Left colon (tissue), 2 donors: ENCODE results near the gene DESI2. TPM values are rescaled to one million over a fixed set of nuclear protein-coding genes. Genes with fewer than 3 reads are reported as not detected.
"Not testable (repeated sequence)": the region's sequence is repeated elsewhere in the genome, so short reads cannot be mapped to it uniquely, and the experiment has no call there.

Experiments
- ATAC-seq: fragments of 200-7000 bp; cut with Tn5 transposase; one replicate; pipeline ENCODE4 v1.9.1; 2020; ENCODE audit warnings: mild to moderate bottlenecking, moderate library complexity
- DNase-seq, 2 donors: peaks; one replicate each; pipeline ENCODE4 v3.0.0-alpha.2; 2020
- intact Hi-C, 2 donors: fragments of 100-400 bp; cut with DNase I in 1 of 2; cut with micrococcal nuclease in 1 of 2; formaldehyde crosslinking; loops; one replicate each; pipeline versions ENCODE4 v1.11.2 to v1.14.0; 2022; cut with DNase I, micrococcal nuclease
- total RNA-seq, 2 donors: library from RNA; stranded (reverse); fragmentation: NEBNext Ultra II Directional; extraction: Animal tissue kit (Norgen Biotek cat#: 25700); gene quantifications; one replicate each; pipeline ENCODE4 v1.2.1, GENCODE V29; 2021
- donor health status: DM: no; HTN: no; CAD: no.
- donor health status: DM: yes; HTN: yes; CAD: no.

DESI2 gene
- total RNA-seq, 2 donors from 2014 or later, result 28.2 to 30.8 TPM

DNA sequence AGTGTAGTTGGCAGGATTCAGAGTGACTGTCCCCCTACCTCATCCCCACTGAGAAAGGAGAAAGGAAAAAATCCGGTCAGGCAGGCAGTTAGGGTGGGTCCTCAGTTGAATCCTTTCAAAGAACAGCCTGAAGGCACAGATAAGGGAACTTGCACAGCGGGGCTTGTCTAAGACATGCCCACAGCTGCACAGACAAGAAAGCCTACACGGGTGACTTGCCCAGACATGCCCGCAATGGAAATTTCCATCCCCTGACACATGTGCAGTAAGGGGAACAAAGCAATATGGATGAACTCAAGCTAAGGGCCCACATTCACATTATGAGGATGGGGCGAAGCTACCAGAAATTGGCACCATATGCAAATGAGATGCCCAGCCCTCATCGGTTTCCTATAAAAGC, 82.5 kb downstream of the DESI2 start:
- intact Hi-C loops, result no loop called here

DNA sequence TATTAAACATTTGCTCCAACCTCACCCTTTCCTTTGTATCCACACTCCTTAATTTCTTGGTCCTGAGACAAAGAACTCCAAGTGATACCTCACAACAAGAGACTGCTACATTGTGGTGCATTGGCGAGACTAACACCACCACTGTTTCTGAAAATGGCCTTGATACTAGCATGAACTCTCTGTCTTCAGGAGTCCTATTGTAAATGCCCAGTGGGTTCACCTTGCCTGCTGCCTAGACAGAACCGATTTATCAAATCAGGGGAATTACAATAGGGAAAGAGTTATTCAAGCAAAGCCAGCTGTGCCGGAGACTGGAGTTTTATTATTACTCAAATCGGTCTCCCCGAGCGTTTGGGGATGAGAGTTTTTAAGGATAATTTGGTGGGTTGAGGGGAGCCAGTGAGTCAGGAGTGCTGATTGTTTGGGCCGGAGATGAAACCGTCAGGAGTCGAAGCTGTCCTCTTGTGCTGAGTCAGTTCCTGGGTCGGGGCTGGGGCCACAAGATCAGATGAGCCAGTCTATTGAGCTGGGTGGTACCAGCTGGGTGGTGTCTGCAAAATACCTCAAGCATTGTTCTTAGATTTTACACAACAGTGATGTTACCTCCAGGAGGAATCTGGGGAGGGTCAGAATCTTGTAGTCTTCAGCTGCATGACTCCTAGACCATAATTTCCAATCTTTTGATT, 83.1 kb downstream of the DESI2 start:
- DNase-seq (no peak), ATAC-seq (no peak)
- intact Hi-C loops, result no loop called here

More for the DNA sequence above, 82.5 kb downstream of the DESI2 start:
- DNase-seq, result no peak
- no peak for ATAC-seq

DNA sequence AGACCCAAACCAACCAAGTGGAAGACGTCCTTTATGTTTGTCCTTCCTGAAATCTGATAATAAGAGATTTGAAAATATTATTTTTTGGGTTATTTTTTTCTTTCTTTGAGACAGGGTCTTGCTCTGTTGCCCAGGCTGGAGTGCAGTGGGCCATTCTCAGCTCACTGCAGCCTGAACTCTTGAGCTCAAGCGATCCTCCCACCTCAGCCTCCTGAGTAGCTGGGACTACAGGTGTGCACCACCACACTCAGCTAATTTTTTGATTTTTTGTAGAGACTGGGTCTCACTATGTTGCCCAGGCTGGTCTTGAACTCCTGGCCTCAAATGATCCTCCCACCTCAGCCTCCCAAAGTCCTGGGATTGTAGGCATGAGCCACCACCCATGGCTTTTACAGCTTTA, 86.2 kb downstream of the DESI2 start:
- ATAC-seq, intact Hi-C loops: not testable (repeated sequence)

DNA sequence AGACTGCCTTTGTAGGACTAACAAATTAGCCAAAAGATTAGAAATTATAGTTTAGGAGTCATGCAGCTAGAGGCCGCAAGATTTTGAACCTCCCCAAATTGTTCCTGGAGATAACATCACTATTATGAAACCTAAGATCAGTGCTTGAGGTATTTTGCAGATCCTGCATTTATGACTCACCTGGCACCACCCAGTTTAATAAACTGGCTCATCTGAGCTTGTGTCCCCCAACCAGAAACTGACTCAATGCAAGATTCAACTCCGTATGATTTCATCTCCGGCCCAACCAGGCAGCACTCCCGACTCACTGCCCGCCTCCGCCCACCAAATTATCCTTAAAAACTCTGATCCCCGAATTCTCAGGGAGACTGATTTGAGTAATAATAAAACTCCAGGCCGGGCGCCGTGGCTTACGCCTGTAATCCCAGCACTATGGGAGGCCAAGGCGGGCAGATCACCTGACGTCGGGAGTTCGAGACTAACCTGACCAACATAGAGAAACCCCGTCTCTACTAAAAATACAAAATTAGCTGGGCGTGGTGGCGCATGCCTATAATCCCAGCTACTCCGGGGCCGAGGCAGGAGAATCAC, 87.2 kb downstream of the DESI2 start:
- DNase-seq, intact Hi-C loops: not testable (repeated sequence)
- peak; percentile 74 for ATAC-seq

More for the DNA sequence above, 86.2 kb downstream of the DESI2 start:
- not testable (repeated sequence) for DNase-seq

DNA sequence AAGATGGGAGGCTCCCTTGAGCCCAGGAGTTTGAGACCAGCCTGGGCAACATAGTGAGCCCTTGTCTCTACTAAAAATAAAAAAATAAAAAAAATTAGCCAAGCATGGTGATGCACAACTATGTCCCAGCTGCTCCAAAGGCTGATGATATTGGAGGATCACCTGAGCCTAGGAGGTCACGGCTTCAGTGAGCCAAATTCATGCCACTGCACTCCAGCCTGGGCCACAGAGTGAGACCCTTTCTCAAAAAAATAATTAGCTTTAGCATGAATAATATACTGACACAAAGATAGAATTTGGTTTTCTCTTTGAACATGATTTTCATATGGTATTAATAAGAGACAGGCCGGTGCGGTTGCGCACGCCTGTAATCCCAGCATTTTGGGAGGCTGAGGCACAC, 88.8 kb downstream of the DESI2 start:
- intact Hi-C loops, result no loop called here
- ATAC-seq, result no peak
- no peak for DNase-seq

DNA sequence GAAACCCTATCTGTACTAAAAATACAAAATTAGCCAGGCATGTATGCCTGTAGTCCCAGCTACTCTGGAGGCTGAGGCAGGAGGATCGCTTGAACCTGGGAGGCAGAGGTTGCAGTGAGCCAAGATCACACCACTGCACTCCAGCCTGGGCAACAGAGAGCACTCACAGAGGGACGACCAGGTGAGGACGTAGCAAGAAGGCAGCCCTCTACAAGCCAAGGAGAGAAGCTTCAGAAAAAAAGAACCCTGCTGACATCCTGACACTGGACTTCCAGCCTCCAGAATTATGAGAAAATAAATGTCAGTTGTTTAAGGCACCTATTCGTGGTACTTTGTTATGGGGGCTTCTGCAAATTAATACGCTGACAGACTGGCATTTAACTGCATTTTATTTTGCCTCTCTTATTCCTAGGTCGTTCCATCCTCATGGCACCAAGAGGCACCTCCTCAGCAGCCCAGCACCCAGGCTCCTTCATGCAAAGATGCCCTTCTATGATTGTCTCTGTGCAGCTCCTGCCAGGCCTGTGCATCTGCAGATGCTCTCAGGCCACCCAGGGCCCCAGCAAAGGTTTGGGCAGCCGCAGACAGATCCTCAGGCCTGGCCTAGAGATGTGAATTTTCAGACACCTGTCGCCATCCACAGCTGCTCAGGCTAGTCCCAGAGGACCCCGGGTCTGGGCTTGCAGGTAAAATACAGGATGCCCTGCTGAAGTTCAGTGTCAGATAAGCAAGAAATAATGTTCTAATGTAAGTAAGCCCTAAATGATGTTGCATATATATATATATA, 96.5 kb downstream of the DESI2 start:
- no peak for ATAC-seq
- intact Hi-C loops, result no loop called here
- no peak for DNase-seq

DNA sequence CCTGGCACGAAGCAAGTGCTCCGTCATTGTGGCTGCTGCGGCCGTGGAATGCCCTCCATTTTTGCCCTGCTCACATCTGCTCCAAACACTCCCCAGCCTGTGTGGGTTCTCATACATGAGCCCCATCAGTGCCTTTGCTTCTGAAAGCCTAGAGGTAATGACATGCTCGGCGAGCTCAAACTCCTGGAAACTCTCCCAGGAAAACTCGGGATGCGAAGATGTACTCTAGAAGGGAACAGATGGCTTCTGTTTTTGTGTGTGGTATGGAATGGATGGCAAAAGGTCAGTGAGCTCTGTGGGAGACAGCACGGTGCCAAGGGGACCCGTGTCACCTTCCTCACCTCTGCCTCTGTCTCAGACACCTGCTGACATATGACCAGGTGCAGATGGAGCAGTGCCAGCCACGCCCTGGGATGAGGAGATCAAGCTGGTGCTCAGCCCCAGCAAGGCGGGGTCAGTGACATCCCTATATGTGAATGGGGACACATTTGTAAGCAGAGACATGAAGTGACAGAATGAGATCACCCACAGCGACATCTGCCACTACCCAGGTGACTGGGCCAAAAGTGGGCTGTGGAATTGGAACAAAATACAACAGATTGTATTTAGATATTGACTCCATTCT, 98.5 kb downstream of the DESI2 start:
- ATAC-seq (peak; percentile 56), DNase-seq (peak in 1 of 2 donors; percentile 42)
- intact Hi-C loops, result no loop called here

DNA sequence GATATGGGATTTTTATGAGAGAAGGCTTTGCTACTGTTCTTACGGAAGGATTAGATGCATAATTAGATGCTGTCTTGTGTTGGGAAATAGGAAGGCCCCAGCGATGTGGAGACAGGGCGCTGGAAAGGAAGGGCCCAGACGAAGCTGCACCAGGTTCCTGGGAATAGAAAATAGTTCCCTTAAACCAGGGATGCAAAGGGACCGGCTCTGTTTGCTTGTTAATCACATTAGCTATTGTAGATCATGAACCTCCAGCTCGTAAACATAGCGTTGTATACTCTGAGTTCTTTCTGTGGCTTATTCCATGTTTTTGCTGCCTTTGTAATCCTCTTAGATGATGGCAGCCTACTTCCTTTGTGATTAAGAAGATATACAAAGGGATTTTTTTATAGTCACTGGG, 102.7 kb downstream of the DESI2 start:
- no peak for DNase-seq
- no peak for ATAC-seq
- intact Hi-C loops, result no loop called here

DNA sequence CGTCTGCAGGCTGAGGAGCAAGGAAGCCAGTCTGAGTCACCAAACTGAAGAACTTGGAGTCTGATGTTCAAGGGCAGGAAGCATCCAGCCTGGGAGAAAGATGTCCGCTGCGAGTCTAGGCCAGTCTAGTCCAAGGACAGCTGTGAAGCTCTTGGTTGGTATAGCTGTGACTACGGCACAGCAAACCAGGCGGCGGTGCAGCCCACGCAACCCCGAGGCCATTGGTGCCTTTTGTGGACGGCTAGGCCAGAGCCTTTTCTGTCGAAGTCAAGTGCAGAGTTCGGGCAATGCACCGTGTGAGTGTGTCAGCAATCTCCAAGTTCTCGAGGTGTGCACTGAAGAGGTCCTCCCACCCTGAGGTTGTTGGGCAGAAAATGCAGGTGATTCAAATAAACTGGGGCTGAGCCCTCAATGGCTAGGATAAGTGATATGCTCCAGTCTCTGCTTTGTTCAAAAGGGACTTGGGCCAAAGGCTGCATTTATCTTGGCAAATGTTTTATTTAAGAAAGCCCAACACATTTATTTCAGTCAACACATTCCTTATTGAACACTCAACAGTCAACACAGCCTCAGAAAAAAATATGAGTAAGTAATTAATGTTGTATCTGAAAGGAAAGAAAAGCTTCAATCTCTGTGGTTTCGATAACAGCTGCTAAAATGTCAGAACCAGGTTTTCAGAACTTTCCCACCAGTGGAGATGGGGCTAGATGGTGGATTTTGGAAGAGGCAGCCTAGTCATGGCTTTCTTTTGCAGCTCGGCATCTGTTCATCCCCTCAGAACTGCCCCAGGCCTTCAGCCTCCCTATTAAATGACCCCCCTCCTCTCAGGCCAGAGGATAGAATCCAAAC, 104.4 kb downstream of the DESI2 start:
- DNase-seq, result no peak

More for the DNA sequence above, 104.4 kb downstream of the DESI2 start:
- intact Hi-C loops, result no loop called here
- ATAC-seq, result no peak

Other genes starting within 250 kb of the DESI2 start
- 10 to 100 TPM; 38.7 to 39.6 TPM for gene ADSS2, start 201.2 kb upstream of the DESI2 start, total RNA-seq
- gene CATSPERE, start 191.9 kb upstream of the DESI2 start, total RNA-seq, result under 1 TPM; 0.50 to 0.82 TPM
- gene COX20, start 182.5 kb downstream of the DESI2 start, total RNA-seq, result 10 to 100 TPM; 21.8 to 30.5 TPM
- 100 to 1,000 TPM; 188 to 225 TPM for gene HNRNPU, start 211.4 kb downstream of the DESI2 start, total RNA-seq